Measurements from ENCODE around the gene CEP164. TPM values are rescaled to one million over a fixed set of nuclear protein-coding genes. Genes with fewer than 3 reads are reported as not detected.

Gene CEP164
- total RNA-seq, 1 experiment from 2014 or later: 22.2 TPM

DNA sequence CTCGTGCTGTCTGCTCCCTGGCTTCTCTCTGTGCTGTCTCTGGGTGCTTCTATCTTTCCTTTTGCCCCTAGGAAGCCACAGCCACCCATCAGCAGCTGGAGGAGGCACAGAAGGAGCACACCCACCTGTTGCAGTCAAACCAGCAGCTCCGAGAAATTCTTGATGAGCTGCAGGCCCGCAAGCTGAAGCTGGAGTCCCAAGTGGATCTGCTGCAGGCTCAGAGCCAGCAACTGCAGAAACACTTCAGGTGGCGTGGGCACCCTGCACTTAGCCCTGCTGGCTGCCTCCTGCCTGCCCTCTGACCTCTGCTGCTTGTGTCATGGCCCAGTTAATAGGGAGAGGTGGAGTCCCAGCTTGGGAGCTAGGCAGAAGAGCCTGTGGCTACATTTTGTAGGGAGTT lies 67.8 kb downstream of the CEP164 start:
- no peaks in the 10 kb centered on the region for H3K9me2 ChIP-seq (ENCODE audit: insufficient read depth)
- no peaks in the 10 kb centered on the region for H3K79me2 ChIP-seq (ENCODE audit: insufficient read depth, low read length)
- H3K4me2 ChIP-seq (ENCODE audit: low read length): no peak overlapping the region
- POLR2A ChIA-PET: no interaction called here
- H4K20me1 ChIP-seq (ENCODE audit: insufficient read depth): no peaks in the 10 kb centered on the region
- TF ChIP-seq, protein P1, sequence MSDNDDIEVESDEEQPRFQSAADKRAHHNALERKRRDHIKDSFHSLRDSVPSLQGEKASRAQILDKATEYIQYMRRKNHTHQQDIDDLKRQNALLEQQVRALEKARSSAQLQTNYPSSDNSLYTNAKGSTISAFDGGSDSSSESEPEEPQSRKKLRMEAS (IDR thresholded peaks at IDR 0.05): no peak
- TF ChIP-seq ZNF274 (IDR thresholded peaks at IDR 0.05; ENCODE audit: low read depth, low read length) (no peak), ZFX (IDR thresholded peaks at IDR 0.05) (no peak), CTCF (IDR thresholded peaks at IDR 0.05 in 2 of 3, conservative IDR thresholded peaks at IDR 0.05 in 1 of 3; ENCODE audit: borderline replicate concordance in 1 of 3, insufficient read depth in 1 of 3, low read depth in 2 of 3, low read length in 2 of 3) (no peak), JUND (IDR thresholded peaks at IDR 0.05) (no peak), SRF (IDR thresholded peaks at IDR 0.05; ENCODE audit: low read depth) (no peak), YY1 (IDR thresholded peaks at IDR 0.05; ENCODE audit: extremely low read depth, insufficient replicate concordance, low read depth, low read length) (no peak), EZH2 (IDR thresholded peaks at IDR 0.05) (no peak), SIN3A (IDR thresholded peaks at IDR 0.05; ENCODE audit: low read depth) (no peak), EZH2phosphoT487 (IDR thresholded peaks at IDR 0.05; ENCODE audit: borderline replicate concordance) (no peak), TCF7L2 (IDR thresholded peaks at IDR 0.05; ENCODE audit: borderline replicate concordance, extremely low read depth, insufficient read depth, insufficient read length) (no peak), CBX3 (IDR thresholded peaks at IDR 0.05; ENCODE audit: low read depth) (no peak), FOSL1 (IDR thresholded peaks at IDR 0.05; ENCODE audit: low read depth) (no peak)
- intact Hi-C loops (cut with micrococcal nuclease): no loop called here
- peaks cover 8 to 15% of the 10 kb centered on the region in 2 experiments; a peak in 3 of 4 replicates for H3K36me3 ChIP-seq (ENCODE audit: control insufficient read depth in 1 of 2, insufficient read depth in 2 of 2, low read length in 2 of 2)
- DNase-seq (ENCODE audit: low read depth, low spot score): no peak
- no peaks in the 10 kb centered on the region for H3K27me3 ChIP-seq (ENCODE audit: insufficient read depth, low read length)
- RAD21 ChIA-PET (ENCODE audit: low non-redundant PET in 1 of 2, low total read pairs in 2 of 2, uncharacterized antibody in 2 of 2, unreplicated experiment in 2 of 2): no interaction called here
- H3K4me3 ChIP-seq (replicated peaks in 1 of 2; ENCODE audit: low read depth in 1 of 2, low read length in 2 of 2): no peak overlapping the region
- BruUV-seq (replicated peaks): no TSS peak
- H3K4me1 ChIP-seq (ENCODE audit: control insufficient read depth in 1 of 2, insufficient read depth in 2 of 2, low read length in 2 of 2): no peaks in the 10 kb centered on the region
- CTCF ChIA-PET: no interaction called here
- no peak for ATAC-seq
- H2AFZ ChIP-seq (ENCODE audit: low read depth, low read length, poor library complexity, severe bottlenecking): no peak overlapping the region
- H3K9me3 ChIP-seq (ENCODE audit: control insufficient read depth in 1 of 2, insufficient read depth in 1 of 2, low read depth in 1 of 2, low read length in 2 of 2): no peaks in the 10 kb centered on the region
- no peak overlapping the region for H3K9ac ChIP-seq (ENCODE audit: low read length)
- no peak overlapping the region for H3K27ac ChIP-seq (ENCODE audit: low read depth, low read length)
